HG03439 (cell line): Measurements from ENCODE around the gene BDKRB2.
"Not testable (repeated sequence)": the region's sequence is repeated elsewhere in the genome, so short reads cannot be mapped to it uniquely, and the experiment has no call there.

Experiments
- ATAC-seq: cut with Tn5 transposase; IDR thresholded peaks from one replicate; pipeline ENCODE4 v1.9.1; 2021; ENCODE audit warnings: mild to moderate bottlenecking, moderate library complexity; ENCODE audit not compliant: unreplicated experiment

Gene BDKRB2

GRCh38 chr14:96221841-96222240 is 17.2 kb downstream of the BDKRB2 start:
- no peak for ATAC-seq

DNA sequence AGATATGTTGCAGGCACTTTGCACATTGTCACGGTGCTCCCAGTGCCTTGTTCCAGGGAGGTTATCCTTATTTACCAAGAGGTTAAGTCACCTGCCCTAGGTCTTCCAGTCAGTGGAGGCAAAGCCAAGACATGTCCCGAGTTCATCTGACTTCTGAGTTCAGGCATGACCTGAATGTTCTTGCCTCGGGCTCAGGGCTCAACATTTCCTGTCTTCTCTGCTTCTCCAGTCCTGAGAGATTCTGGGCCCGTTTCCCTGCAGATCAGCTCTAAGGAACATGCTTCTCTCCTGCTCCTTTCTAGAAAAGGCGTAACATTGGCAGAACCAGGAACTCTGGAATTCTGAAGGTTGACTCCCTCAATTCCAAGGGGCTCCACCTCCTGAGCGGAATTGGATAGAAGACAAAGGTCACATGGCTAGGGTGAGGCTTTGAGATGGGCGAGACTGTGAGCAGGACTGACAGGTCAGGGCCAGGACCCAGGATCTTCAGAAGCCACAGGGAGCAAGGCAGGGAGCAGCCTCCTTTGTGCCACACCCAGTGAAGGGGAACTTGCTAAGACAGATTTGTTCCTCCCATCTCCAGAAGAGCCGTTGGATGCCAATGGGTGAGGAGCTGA is 19.9 kb downstream of the BDKRB2 start:
- ATAC-seq, result no peak

DNA sequence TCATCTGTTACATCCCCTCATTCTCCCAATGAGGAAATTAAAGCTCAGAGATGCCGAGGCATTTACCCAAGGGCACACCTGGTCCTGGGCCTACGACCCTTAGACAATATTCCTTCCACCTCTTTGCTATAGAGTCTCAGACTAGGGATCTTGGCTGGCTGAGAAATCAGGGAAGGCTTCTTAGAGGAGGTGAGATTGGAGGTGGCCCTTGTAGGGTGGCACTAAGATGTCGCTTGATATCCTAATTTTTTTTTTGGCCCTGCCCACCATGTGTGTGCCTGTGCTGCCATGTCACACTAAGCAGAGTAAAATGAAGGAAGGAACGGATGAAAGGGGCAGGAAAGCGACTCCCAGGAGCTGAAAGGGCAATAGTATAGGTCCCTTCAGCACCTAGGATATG is 20.6 kb downstream of the BDKRB2 start:
- no peak for ATAC-seq

DNA sequence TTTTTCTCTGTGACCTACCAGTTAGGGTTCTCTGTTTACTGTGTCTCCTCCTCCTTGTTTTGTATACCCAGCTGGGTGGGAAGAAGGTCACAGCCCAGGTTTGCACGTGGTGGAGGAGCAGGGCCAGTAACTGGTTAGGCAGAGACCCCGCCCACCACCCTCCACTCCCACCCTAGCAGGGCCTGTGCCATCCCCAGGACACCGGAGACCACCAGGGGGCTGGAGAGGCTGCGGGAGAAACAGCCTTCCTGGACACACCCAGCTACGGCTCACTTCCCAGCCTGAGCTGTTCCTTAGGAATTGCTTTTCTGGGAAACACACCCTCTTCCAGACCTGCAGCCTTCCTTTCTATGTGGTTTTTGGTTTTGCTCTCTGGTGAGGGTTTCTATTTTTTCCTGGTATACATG is 21.1 kb downstream of the BDKRB2 start:
- ATAC-seq, result no peak

DNA sequence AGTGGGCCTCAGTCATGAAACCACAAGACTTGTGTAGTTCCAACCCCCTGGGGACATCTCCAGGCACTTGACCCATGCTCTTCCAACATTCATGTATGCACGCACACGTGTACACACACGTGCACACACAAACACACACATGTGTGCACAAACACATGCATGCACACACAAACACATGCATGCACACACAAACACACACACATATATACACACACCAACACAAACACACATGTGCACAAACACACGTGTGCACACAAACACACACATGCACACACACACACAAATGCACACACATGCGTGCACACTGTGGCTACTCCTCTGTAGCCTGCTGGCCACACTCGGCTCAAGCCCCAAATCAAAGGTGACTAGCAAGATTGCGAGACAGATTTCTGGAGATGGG is 22.8 kb downstream of the BDKRB2 start:
- no peak for ATAC-seq

- ATAC-seq, result no peak
These were observed 24.7 kb downstream of the BDKRB2 start for GRCh38 chr14:96229315-96229714.

GRCh38 chr14:96231056-96231455 is 26.4 kb downstream of the BDKRB2 start:
- no peak for ATAC-seq

DNA sequence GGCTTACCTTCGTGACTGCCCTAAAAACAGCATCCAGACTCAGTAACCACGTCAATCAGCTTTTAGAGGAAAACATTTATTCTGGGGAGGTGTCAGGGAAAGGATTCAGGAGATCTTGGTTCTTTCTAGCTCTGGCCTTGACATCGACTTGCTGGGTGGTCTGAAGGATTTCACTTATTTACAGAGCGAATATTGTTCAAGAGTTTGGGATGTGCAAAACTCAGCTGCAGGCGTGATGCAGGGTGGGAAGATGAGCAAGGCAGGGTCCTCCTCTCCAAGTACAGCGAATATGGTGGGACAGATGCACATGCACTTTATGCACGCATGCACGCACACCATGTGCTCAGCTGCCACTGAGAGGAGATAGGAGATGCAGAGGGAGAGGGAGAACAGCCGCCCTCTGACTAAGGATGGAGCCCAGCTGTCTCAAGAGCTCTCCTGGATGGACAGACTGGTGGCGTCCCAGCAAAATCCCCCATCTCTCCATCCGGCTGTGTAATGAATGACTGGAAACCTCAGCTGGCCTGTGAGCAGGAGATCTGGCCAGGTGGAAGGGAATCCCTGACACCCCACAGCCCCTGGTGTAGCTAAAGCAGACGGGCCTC is 27.0 kb downstream of the BDKRB2 start:
- no peak for ATAC-seq

- no peak for ATAC-seq
These were observed 27.9 kb downstream of the BDKRB2 start for GRCh38 chr14:96232506-96232905.

DNA sequence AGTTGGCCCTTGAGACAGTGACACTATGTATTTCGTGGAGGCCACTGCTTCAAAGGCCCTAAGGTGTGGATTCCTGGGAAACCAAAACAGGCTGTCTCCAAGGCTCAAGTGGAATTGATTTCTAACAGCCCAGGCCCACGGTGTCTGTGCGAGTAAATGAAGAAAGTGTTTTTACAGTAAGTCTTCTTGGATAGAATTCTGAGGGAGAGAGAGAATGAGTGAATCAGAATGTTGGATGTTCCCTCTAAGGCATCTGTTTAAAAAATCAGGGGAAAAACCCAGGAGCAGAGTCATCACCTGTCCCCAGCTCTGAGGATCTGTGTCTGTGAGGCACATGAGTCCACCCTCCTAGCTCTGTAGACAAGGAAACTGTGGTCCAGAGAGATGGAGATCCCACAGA is 29.0 kb downstream of the BDKRB2 start:
- ATAC-seq, result no peak

- ATAC-seq, result no peak
These were observed 30.8 kb downstream of the BDKRB2 start for GRCh38 chr14:96235426-96235825.

GRCh38 chr14:96237641-96238040 is 33.0 kb downstream of the BDKRB2 start:
- ATAC-seq, result no peak

GRCh38 chr14:96238676-96239265 is 34.1 kb downstream of the BDKRB2 start:
- no peak for ATAC-seq

GRCh38 chr14:96239711-96240141 is 35.1 kb downstream of the BDKRB2 start:
- no peak for ATAC-seq

- no peak for ATAC-seq
These were observed 36.0 kb downstream of the BDKRB2 start for GRCh38 chr14:96240641-96241040.

DNA sequence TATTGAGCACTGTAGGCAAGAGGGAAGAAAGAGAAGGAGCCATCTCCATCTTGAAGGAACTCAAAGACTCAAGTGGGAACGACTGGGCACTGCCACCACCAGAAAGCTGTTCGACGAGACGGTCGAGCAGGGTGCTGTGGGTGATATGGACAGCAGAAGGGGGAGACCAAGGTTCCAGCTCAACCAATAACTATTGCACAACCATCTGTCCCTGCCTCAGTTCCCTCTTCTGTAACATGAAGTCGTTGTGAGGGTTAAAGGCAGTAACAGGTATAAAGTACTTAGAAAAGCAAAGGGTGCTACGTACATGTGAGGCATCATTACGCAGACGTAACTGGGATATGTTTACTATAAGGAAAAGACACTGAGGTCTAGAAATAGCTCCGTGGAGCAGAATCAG is 37.5 kb downstream of the BDKRB2 start:
- ATAC-seq, result no peak

GRCh38 chr14:96243785-96244184 is 39.1 kb downstream of the BDKRB2 start:
- no peak for ATAC-seq

DNA sequence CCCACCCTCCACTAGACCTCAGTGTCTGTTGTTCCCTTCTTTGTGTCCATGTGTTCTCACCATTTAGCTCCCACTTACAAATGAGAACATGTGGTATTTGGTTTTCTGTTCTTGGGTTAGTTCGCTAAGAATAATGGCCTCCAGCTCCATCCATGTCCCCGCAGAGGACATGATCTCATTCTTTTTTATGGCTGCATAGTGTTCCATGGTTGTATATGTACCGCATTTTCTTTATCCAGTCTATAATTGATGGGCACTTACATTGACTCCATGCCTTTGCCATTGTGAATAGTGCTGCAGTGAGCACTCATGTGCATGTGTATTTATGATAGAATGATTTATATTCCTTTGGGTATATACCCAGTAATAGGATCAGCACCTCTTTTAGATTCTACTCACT is 40.4 kb downstream of the BDKRB2 start:
- ATAC-seq, result not testable (repeated sequence)

DNA sequence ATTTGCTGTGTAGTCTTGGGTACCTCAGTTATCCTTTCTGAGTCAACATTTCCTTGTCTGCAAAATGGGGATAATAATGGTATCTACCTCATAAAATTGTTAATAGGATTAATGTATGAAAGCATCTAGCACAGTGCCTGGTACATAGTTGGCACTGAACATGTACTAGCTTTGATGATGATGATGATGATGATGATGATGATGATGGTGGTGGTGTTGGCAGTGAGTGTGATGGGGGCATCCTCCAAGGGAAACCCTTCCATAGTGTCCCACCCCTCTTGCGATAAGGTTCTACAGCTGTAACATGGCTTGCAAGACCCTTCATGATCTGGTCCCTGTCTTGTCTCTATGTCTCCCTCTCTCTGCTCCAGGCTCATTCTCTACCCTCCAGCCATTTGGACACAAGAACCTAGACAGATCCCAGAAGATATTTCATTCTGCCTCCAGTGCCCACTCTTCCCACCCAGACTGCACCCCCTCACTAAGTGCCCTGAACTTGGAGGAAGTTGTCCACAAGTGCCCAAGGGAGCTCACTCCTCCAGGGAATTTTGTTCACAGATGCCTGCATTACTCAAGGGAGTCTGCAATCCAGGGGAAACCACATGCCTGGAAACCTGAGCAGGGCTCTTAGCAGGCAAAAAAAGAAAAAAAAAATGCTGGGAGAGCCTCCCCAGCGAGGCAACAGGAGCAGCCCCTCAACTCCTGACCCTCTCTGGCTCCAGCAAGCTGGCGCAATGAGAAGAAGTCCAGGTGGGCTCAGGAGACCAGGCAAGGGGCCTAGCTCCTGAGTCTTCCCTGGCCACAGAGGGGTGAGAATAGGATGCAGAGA is 41.3 kb downstream of the BDKRB2 start:
- ATAC-seq, result no peak

DNA sequence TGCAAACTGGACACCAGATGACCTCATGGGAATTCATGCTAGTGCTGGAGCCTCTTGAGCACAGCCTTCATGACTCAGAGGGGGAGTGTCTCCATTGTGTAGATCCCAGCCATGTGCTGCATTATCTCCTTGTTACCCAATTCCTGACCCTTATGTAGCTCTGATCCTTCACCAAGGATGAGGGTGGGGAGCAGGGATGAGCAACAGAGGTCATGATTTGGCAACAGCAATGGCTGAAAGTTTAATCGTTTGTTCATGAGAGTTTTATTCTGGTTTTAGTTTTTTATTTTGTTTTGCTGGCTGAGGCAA is 41.9 kb downstream of the BDKRB2 start:
- ATAC-seq, result no peak

DNA sequence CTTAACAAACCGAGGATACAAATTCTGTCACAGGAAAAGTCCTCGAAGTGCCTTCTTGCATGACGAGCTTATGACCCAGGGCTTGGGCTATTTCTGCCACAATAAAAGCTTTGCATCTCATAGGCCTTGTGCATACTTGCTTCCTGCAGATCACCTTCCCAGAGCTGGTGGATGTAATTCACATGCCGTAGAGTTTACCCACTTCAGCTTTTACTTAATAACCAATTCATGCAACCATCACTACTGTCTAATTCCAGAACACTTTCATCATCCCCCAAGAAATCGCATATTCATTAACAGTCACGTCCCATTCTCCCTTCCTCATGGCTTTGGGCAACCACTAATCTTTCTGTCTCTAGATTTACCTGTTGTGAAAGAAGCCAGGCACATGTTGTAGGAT is 42.4 kb downstream of the BDKRB2 start:
- ATAC-seq, result no peak

DNA sequence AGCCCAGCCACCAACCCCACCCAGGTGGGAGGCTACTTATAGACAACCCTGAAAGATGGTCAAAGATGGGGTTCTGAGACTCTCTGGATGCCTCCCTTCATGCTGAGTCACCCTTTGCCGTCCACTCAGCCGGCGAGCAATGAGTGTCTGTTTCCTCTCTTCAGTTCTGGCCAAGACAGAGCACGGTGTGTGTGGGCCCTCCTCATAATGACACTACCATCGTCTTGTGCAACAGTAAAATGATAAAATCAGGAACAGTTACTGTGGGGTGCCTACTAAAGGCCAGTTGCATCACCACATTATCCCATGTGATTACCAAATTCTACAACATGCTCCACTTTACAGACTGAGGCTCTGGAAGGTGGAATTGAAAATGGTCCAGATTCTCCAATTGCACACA is 44.4 kb downstream of the BDKRB2 start:
- no peak for ATAC-seq
